Measurements from ENCODE around the gene RNF128. TPM values are rescaled to one million over a fixed set of nuclear protein-coding genes. Genes with fewer than 3 reads are reported as not detected.

The RNF128 gene
- total RNA-seq, 1 donor from 2014 or later = not detected

DNA sequence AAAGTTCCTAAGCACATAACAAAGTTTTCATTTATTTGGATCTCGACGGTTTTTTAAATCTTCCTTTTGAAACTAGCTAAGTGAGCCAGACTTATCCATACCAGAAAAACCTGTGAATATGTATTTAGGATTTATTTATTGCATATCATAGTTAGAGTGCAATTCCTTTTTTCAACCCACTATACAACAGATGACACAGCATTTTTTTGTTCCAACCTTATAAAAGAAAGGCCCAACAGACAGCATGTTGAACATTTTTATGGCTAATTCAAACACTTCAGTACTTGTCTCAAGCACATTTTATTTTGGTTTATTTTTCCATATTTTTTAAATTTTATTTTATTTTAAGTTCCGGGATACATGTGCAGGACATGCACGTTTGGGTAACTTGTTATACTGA lies 15.1 kb upstream of the RNF128 start:
- H3K9me3 Mint-ChIP-seq = peaks cover 12% of the 10 kb centered on the region
- DNase-seq (ENCODE audit: low read depth, low spot score) = no peak
- TF ChIP-seq, protein P1, sequence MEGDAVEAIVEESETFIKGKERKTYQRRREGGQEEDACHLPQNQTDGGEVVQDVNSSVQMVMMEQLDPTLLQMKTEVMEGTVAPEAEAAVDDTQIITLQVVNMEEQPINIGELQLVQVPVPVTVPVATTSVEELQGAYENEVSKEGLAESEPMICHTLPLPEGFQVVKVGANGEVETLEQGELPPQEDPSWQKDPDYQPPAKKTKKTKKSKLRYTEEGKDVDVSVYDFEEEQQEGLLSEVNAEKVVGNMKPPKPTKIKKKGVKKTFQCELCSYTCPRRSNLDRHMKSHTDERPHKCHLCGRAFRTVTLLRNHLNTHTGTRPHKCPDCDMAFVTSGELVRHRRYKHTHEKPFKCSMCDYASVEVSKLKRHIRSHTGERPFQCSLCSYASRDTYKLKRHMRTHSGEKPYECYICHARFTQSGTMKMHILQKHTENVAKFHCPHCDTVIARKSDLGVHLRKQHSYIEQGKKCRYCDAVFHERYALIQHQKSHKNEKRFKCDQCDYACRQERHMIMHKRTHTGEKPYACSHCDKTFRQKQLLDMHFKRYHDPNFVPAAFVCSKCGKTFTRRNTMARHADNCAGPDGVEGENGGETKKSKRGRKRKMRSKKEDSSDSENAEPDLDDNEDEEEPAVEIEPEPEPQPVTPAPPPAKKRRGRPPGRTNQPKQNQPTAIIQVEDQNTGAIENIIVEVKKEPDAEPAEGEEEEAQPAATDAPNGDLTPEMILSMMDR (conservative IDR thresholded peaks at IDR 0.05) = no peak

DNA sequence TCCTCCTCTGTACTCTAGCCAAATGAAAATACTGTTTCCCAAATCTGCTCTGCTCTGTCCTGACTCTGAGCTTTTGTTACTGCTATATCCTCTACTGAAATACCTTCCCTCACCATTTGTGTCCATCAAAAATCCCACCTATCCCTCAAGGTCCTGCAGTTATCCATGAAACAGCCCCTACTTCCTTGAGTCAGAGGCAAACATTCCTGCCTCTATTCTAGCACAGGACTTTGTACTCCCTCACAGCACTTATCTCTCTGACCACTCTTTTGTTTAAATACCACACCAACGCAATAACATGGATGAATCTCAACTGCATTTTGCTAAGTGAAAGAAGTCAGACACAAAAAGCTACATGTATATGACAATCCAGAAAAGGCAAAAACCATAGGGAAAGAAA lies 10.5 kb upstream of the RNF128 start:
- H3K36me3 Mint-ChIP-seq (ENCODE audit: low read depth) = no peaks in the 10 kb centered on the region
- no peak for DNase-seq (ENCODE audit: low read depth, low spot score)
- no peak overlapping the region for H3K27ac Mint-ChIP-seq (ENCODE audit: unreplicated experiment)
- no peaks in the 10 kb centered on the region for H3K4me1 Mint-ChIP-seq
- H3K9me3 Mint-ChIP-seq = peaks cover 12% of the 10 kb centered on the region
- TF ChIP-seq, protein P1 (conservative IDR thresholded peaks at IDR 0.05) = no peak
- no peak overlapping the region for H3K4me3 Mint-ChIP-seq
- H3K27me3 Mint-ChIP-seq (ENCODE audit: low read depth) = peaks cover 3% of the 10 kb centered on the region

More for the DNA sequence above, 15.1 kb upstream of the RNF128 start:
- H3K36me3 Mint-ChIP-seq (ENCODE audit: low read depth) = no peaks in the 10 kb centered on the region
- H3K4me1 Mint-ChIP-seq = peaks cover 4% of the 10 kb centered on the region
- no peak overlapping the region for H3K4me3 Mint-ChIP-seq
- no peaks in the 10 kb centered on the region for H3K27me3 Mint-ChIP-seq (ENCODE audit: low read depth)
- no peak overlapping the region for H3K27ac Mint-ChIP-seq (ENCODE audit: unreplicated experiment)

DNA sequence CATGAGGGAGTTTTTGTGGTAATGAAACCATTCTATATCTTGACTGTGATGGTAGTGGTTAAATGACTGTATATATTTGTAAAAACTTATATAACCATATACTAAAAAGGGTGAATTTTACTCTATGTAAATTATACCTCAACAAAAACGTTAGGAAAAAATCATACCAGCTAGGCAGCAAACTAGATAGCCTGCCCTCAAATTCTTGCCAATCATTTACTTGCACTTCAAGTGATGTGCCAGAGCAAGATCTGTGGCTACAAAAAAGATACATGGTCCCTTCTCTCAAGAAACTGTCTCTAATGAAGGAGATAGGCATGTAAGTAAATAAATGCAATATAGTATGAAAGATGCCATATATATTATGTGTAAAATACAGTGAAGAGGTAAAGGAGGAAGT lies 10.0 kb upstream of the RNF128 start:
- H3K27ac Mint-ChIP-seq (ENCODE audit: unreplicated experiment) = no peak overlapping the region

DNA sequence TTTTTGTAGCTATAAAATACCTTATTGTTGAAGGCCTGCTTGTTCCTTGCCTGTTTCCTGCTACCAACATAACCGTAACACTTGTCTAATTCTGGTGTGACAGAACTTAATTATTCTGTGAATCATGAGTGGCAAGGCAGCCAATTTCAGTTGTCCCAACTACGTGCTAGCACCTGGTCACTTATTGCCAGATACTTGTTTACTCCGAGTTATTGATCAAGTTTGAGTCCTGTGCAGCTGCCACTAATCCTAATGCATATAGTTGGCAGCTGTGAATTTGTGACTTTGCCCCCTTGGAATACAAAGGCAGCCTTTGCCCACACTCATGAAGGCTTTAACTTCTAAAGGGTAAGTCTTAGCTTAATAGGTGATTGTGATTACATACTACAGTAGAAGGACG lies 7.8 kb upstream of the RNF128 start:
- TF ChIP-seq, protein P1 (conservative IDR thresholded peaks at IDR 0.05) = no peak
- no peak for DNase-seq (ENCODE audit: low read depth, low spot score)
- Mint-ChIP-seq H3K27ac (ENCODE audit: unreplicated experiment) (no peak overlapping the region), H3K27me3 (ENCODE audit: low read depth) (peaks cover 17% of the 10 kb centered on the region), H3K36me3 (ENCODE audit: low read depth) (no peaks in the 10 kb centered on the region), H3K4me1 (no peaks in the 10 kb centered on the region), H3K4me3 (no peak overlapping the region), H3K9me3 (peaks cover 9% of the 10 kb centered on the region)

More for the DNA sequence above, 10.0 kb upstream of the RNF128 start:
- peaks cover 9% of the 10 kb centered on the region for H3K9me3 Mint-ChIP-seq
- peaks cover 5% of the 10 kb centered on the region for H3K27me3 Mint-ChIP-seq (ENCODE audit: low read depth)
- TF ChIP-seq, protein P1 (conservative IDR thresholded peaks at IDR 0.05) = no peak
- DNase-seq (ENCODE audit: low read depth, low spot score) = no peak
- no peak overlapping the region for H3K4me3 Mint-ChIP-seq
- no peaks in the 10 kb centered on the region for H3K4me1 Mint-ChIP-seq
- H3K36me3 Mint-ChIP-seq (ENCODE audit: low read depth) = no peaks in the 10 kb centered on the region

DNA sequence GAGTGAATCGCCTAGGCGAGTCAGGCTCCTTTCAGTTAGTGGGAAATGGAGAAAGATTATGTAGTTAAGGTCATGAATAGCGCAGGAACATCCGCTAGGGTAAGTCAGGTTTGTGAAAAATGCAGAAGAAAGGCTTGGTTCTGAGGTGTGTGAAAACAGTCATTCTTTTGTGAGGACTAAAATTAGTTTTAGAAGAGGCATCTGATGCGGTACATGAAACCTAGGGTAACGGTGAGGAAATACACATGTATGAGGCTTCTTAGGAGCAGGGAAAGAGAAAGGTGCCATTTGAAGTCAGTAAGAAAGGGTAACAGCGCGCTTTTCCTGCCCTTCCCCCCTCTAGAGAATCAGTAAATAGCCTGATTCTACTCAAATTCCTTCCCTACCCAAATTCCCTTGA lies 570 bp upstream of the RNF128 start:
- Mint-ChIP-seq H3K27me3 (ENCODE audit: low read depth) (peaks cover 72% of the 10 kb centered on the region), H3K36me3 (ENCODE audit: low read depth) (no peaks in the 10 kb centered on the region), H3K4me3 (peak overlapping the region; percentile 85), H3K27ac (ENCODE audit: unreplicated experiment) (no peak overlapping the region), H3K4me1 (peaks cover 8% of the 10 kb centered on the region), H3K9me3 (no peaks in the 10 kb centered on the region)
- DNase-seq (ENCODE audit: low read depth, low spot score) = no peak
- TF ChIP-seq, protein P1 (conservative IDR thresholded peaks at IDR 0.05) = no peak

DNA sequence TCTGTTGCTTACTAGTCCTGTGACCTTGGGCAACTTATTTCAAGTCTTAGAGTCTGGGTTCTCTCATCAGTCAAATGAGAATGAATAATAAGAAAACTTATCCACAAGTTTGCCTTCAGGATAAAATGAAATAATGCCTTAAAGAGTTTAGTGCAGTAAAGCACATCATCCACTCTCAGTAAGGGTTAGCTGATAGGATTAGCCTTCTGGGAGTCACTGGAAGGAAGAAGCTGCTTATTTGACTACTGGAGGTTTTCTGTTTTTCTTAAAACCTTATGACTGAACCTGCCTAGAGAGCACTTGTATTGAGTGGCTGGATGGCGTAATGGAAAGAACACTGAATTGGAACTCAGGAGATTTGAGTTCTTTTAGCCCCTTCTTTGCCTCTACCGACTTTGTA lies 1.8 kb downstream of the RNF128 start:
- H3K27ac Mint-ChIP-seq (ENCODE audit: unreplicated experiment) = no peak overlapping the region
- H3K27me3 Mint-ChIP-seq (ENCODE audit: low read depth) = peaks cover 62% of the 10 kb centered on the region
- DNase-seq (ENCODE audit: low read depth, low spot score) = no peak
- TF ChIP-seq, protein P1 (conservative IDR thresholded peaks at IDR 0.05) = no peak
- H3K4me3 Mint-ChIP-seq = no peak overlapping the region
- peaks cover 8% of the 10 kb centered on the region for H3K4me1 Mint-ChIP-seq
- H3K36me3 Mint-ChIP-seq (ENCODE audit: low read depth) = no peaks in the 10 kb centered on the region
- no peaks in the 10 kb centered on the region for H3K9me3 Mint-ChIP-seq
